H1 (cell line): Measurements from ENCODE around the gene PTGER3. TPM values are rescaled to one million over a fixed set of nuclear protein-coding genes. Genes with fewer than 3 reads are reported as not detected.

Source experiments
- CTCF ChIA-PET: fragments of 300-600 bp; sonication (Branson Sonifier 250); formaldehyde crosslinking; loops from one replicate; lab custom pipeline; 2021; ENCODE audit not compliant: partially characterized antibody; lab: Charles Lee
- POLR2A ChIA-PET: fragments of 300-600 bp; sonication (Branson Sonifier 250); formaldehyde crosslinking; loops from one replicate; lab custom pipeline; 2021; ENCODE audit warnings: inconsistent platforms; ENCODE audit not compliant: partially characterized antibody; lab: Charles Lee
- DNase-seq, 2 experiments: peaks; one replicate each; pipeline versions ENCODE4 v3.0.0 to v3.0.0-alpha.2; 2010 to 2022; ENCODE audit warnings: low spot score in 2 of 2, low read depth in 1 of 2, mixed read lengths in 1 of 2
- FAIRE-seq: peaks from 2 replicates; lab custom pipeline; 2011; peaks lifted over from hg19 to GRCh38; lab: Jason Lieb, UNC
- H2AFZ ChIP-seq: 2 replicates; pipeline ENCODE4 v1.8.1; 2012; ENCODE audit warnings: low read length, inconsistent platforms
- H2AK5ac ChIP-seq: 2 replicates; pipeline ENCODE4 v1.6.1; 2013; ENCODE audit warnings: low read depth, low read length
- H2BK120ac ChIP-seq: replicated peaks from 2 replicates; pipeline ENCODE3; 2013; ENCODE audit warnings: low read depth, low read length, inconsistent platforms
- H2BK12ac ChIP-seq: 2 replicates; pipeline ENCODE4 v1.6.1; 2013; ENCODE audit warnings: low read depth, low read length
- H2BK15ac ChIP-seq: 2 replicates; pipeline ENCODE4 v1.6.1; 2013; ENCODE audit warnings: low read length
- H2BK20ac ChIP-seq: 2 replicates; pipeline ENCODE4 v1.6.1; 2013; ENCODE audit warnings: low read length
- H2BK5ac ChIP-seq: 2 replicates; pipeline ENCODE4 v1.6.1; 2013; ENCODE audit warnings: low read depth, low read length
- H3K14ac ChIP-seq: 2 replicates; pipeline ENCODE4 v1.6.1; 2013; ENCODE audit warnings: inconsistent platforms; ENCODE audit not compliant: insufficient read length
- H3K18ac ChIP-seq: 2 replicates; pipeline ENCODE4 v1.6.1; 2013; ENCODE audit warnings: low read length; ENCODE audit errors: extremely low read depth
- H3K23ac ChIP-seq: 2 replicates; pipeline ENCODE4 v1.6.1; 2013; ENCODE audit warnings: inconsistent platforms; ENCODE audit not compliant: insufficient read length
- H3K23me2 ChIP-seq: 2 replicates; pipeline ENCODE4 v1.6.1; 2013; ENCODE audit warnings: low read depth, low read length
- H3K27ac ChIP-seq: 2 replicates; pipeline ENCODE4 v1.6.1; 2011; ENCODE audit warnings: low read depth, low read length, inconsistent platforms
- H3K27me3 ChIP-seq, 4 experiments: replicated peaks in 1 of 4; 1 replicate in 1 of 4; 2 replicates in 3 of 4; pipeline versions ENCODE4 v1.6.1 to v1.8.1; 2011 to 2013; ENCODE audit warnings: low read length in 3 of 4, mild to moderate bottlenecking in 3 of 4, inconsistent platforms in 2 of 4, mixed read lengths in 2 of 4, moderate library complexity in 1 of 4; ENCODE audit not compliant: control insufficient read depth in 3 of 4, insufficient read depth in 3 of 4; ENCODE audit errors: extremely low read depth in 1 of 4
- H3K36me3 ChIP-seq, 4 experiments: 2 replicates each; pipeline versions ENCODE4 v1.6.1 to v1.8.1; 2011 to 2013; ENCODE audit warnings: mild to moderate bottlenecking in 4 of 4, low read length in 3 of 4, moderate library complexity in 2 of 4, control low read depth in 1 of 4, inconsistent platforms in 1 of 4; ENCODE audit not compliant: insufficient read depth in 4 of 4, control insufficient read depth in 2 of 4
- H3K4ac ChIP-seq: replicated peaks from 2 replicates; pipeline ENCODE3; 2013; ENCODE audit warnings: low read length, low read depth, mixed read lengths, inconsistent platforms; ENCODE audit not compliant: insufficient read length
- H3K4me1 ChIP-seq, 4 experiments: replicated peaks in 1 of 4; 1 replicate in 1 of 4; 2 replicates in 3 of 4; pipeline versions ENCODE4 v1.6.1 to v1.8.1; 2011 to 2013; ENCODE audit warnings: low read length in 3 of 4, inconsistent platforms in 2 of 4, mixed read lengths in 1 of 4; ENCODE audit not compliant: insufficient read depth in 4 of 4, control insufficient read depth in 3 of 4
- H3K4me2 ChIP-seq, 2 experiments: 2 replicates each; pipeline versions ENCODE4 v1.6.1 to v1.8.1; 2011 to 2013; ENCODE audit warnings: low read depth in 2 of 2, low read length in 2 of 2, control low read depth in 1 of 2, inconsistent platforms in 1 of 2, mild to moderate bottlenecking in 1 of 2; ENCODE audit not compliant: insufficient read depth in 1 of 2
- H3K4me3 ChIP-seq, 4 experiments: fragments of 200-600, 300-600 bp in 1 of 4; sonication (generic), shearing (Covaris generic), sonication (Bioruptor Twin) in 1 of 4; 2 replicates each; pipeline versions ENCODE4 v1.5.1 to v1.8.1; 2011 to 2016; ENCODE audit warnings: low read length in 4 of 4, low read depth in 3 of 4, control low read depth in 2 of 4, inconsistent platforms in 2 of 4, mild to moderate bottlenecking in 2 of 4, mixed read lengths in 1 of 4, moderate library complexity in 1 of 4; ENCODE audit not compliant: insufficient read depth in 2 of 4; ENCODE audit errors: extremely low read depth in 1 of 4
- H3K56ac ChIP-seq: replicated peaks from 2 replicates; pipeline ENCODE3; 2013; ENCODE audit warnings: low read depth, mild to moderate bottlenecking, mixed read lengths, low read length, inconsistent platforms; ENCODE audit not compliant: insufficient read length
- H3K79me1 ChIP-seq: 2 replicates; pipeline ENCODE4 v1.6.1; 2013; ENCODE audit warnings: low read depth, low read length, control low read depth
- H3K79me2 ChIP-seq, 2 experiments: 2 replicates each; pipeline versions ENCODE4 v1.6.1 to v1.8.1; 2012 to 2013; ENCODE audit warnings: low read length in 2 of 2, mild to moderate bottlenecking in 2 of 2, inconsistent platforms in 1 of 2; ENCODE audit not compliant: insufficient read depth in 2 of 2, control insufficient read depth in 1 of 2
- H3K9ac ChIP-seq, 4 experiments: replicated peaks in 1 of 4; 1 replicate in 1 of 4; 2 replicates in 3 of 4; pipeline versions ENCODE4 v1.6.1 to v1.8.1; 2011 to 2013; ENCODE audit warnings: low read depth in 3 of 4, low read length in 3 of 4, control low read depth in 2 of 4, mild to moderate bottlenecking in 2 of 4, moderate library complexity in 2 of 4, inconsistent platforms in 1 of 4; ENCODE audit errors: extremely low read depth in 1 of 4
- H3K9me3 ChIP-seq, 2 experiments: 2 replicates each; pipeline versions ENCODE4 v1.6.1 to v1.8.1; 2012 to 2013; ENCODE audit warnings: mild to moderate bottlenecking in 2 of 2, moderate library complexity in 2 of 2, control low read depth in 1 of 2, inconsistent platforms in 1 of 2, low read depth in 1 of 2, low read length in 1 of 2, mixed read lengths in 1 of 2; ENCODE audit not compliant: insufficient read depth in 2 of 2
- H4K20me1 ChIP-seq, 2 experiments: replicated peaks in 1 of 2; 2 replicates each; pipeline versions ENCODE3 to v1.8.1; 2011 to 2013; ENCODE audit warnings: inconsistent platforms in 2 of 2, low read length in 2 of 2, mild to moderate bottlenecking in 1 of 2; ENCODE audit not compliant: insufficient read depth in 2 of 2, control insufficient read depth in 1 of 2
- H4K5ac ChIP-seq: 2 replicates; pipeline ENCODE4 v1.6.1; 2013; ENCODE audit warnings: low read length, low read depth, mixed read lengths, inconsistent platforms; ENCODE audit not compliant: insufficient read length
- H4K8ac ChIP-seq: 2 replicates; pipeline ENCODE4 v1.8.0; 2013; ENCODE audit warnings: mild to moderate bottlenecking, moderate library complexity, low read length, inconsistent platforms; ENCODE audit not compliant: insufficient read depth; ENCODE audit errors: extremely low read depth
- H4K91ac ChIP-seq: replicated peaks from 2 replicates; pipeline ENCODE3; 2013; ENCODE audit warnings: low read length, mixed read lengths, inconsistent platforms; ENCODE audit not compliant: insufficient read length
- CBX8 ChIP-seq: fragments of 300-800, 300-1000 bp; sonication (generic); IDR thresholded peaks from 2 replicates; pipeline ENCODE4 v1.7.1; 2016; ENCODE audit warnings: low read depth, low read length, borderline replicate concordance
- JUND ChIP-seq: IDR thresholded peaks from 2 replicates; pipeline ENCODE4 v1.6.1; 2011; ENCODE audit warnings: mild to moderate bottlenecking, improper control_type of control experiment, low read length
- WGBS, 2 experiments: shearing (Covaris generic) in 1 of 2; methylation state at CpG; one replicate each; pipeline versions ENCODE4 v1.1.6 to v1.1.7; 2013 to 2015; ENCODE audit warnings: low lambda C conversion rate in 2 of 2, mixed read lengths in 2 of 2, inconsistent platforms in 1 of 2, low coverage in 1 of 2, missing lambda C conversion rate in 1 of 2; ENCODE audit not compliant: insufficient replicate concordance in 2 of 2, insufficient coverage in 1 of 2, insufficient read length in 1 of 2; ENCODE audit errors: extremely low coverage in 1 of 2, missing lambda C conversion rate in 1 of 2; 5-methylcytosine and 5-hydroxymethylcytosine counted together
- polyA plus RNA-seq, 7 experiments: library from polyadenylated mRNA; depleted of rRNA in 3 of 7; stranded (reverse) in 5 of 7; unstranded in 2 of 7; fragments of >200 nt in 5 of 7; fragments of 200-250 nt in 2 of 7; gene quantifications; 1 replicate in 5 of 7; 2 replicates in 1 of 7; 4 replicates in 1 of 7; pipeline versions ENCODE4 v1.2.1 to v1.2.3, GENCODE V29; 2011 to 2013; ENCODE audit warnings: missing spikeins in 2 of 7, mixed read lengths in 2 of 7
- total RNA-seq: library from RNA; stranded (reverse); fragmentation: NEBNext Ultra II Directional; extraction: Animal tissue kit (Norgen Biotek cat#: 25700); gene quantifications from 2 replicates; pipeline ENCODE4 v1.2.1, GENCODE V29; 2021

The PTGER3 gene
- total and polyA plus RNA-seq, 2 of the 8 experiments (the other 6 are each of a cell fraction or from before 2014, with no cell fraction given) = 0.38 to 0.82 TPM

DNA sequence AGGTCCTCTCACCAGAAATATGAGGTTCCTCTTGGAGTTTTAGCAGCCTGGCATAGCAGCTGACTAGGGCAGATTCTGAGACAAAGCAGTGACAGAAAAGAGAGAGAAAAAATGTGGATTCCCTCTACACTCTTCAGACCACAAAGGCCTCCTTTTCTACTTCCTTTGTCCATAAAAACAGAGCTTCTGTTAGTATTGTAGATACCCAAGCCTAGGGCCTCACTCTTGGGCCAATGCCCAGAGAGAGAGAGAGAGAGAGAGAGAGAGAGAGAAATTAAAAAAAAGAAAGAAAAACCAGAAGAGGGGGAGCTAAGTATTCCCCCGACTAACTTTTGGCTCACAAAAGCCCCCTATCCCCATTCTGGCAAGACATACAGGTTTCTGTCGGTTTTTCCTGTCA is 35.7 kb upstream of the PTGER3 start:
- ChIA-PET CTCF (no interaction called here), POLR2A (no interaction called here)
- Histone ChIP-seq H3K56ac (no peak overlapping the region), H3K23ac (no peak overlapping the region), H2AK5ac (no peak overlapping the region), H3K14ac (no peak overlapping the region), H3K4me3 (no peak overlapping the region), H4K5ac (no peak overlapping the region), H2BK15ac (no peak overlapping the region), H3K9ac (no peak overlapping the region), H3K9me3 (no peaks in the 10 kb centered on the region), H3K18ac (no peak overlapping the region), H3K4ac (no peak overlapping the region), H3K79me2 (peaks cover 16 to 26% of the 10 kb centered on the region in 2 experiments; a peak in 3 of 4 replicates), H3K79me1 (no peaks in the 10 kb centered on the region), H2BK5ac (no peak overlapping the region), H4K91ac (no peak overlapping the region), H3K4me2 (no peak overlapping the region), H4K20me1 (peaks cover 0 to 2% of the 10 kb centered on the region in 2 experiments), H3K4me1 (no peaks in the 10 kb centered on the region; a peak in 2 of 7 replicates), H2BK120ac (no peak overlapping the region), H2BK20ac (no peak overlapping the region), H3K27me3 (peaks cover 1 to 9% (median 5%) of the 10 kb centered on the region in 4 experiments; a peak in 5 of 7 replicates), H2AFZ (no peak overlapping the region), H3K23me2 (no peaks in the 10 kb centered on the region), H3K36me3 (peaks cover 0 to 5% (median under 1%) of the 10 kb centered on the region in 4 experiments; a peak in 3 of 8 replicates), H2BK12ac (no peak overlapping the region), H4K8ac (no peak overlapping the region), H3K27ac (no peak overlapping the region)
- no peak for TF ChIP-seq JUND
- no peak for TF ChIP-seq CBX8
- 80% methylated on average over 2 of the region's 2 CpGs; no CpG with 5 or more reads in 1 of the 2 experiments for WGBS, 2 experiments
- FAIRE-seq (no peak), DNase-seq (no peak)
